ENCODE measurements around the gene CAMK1D.
A peak's percentile ranks its signal among the peaks of the same experiment; 100 is the strongest.

Gene CAMK1D

GRCh38 chr10:12510501-12510941 is 161.2 kb downstream of the CAMK1D start:
- H3K4me1 ChIP-seq (ENCODE audit: control insufficient read depth, insufficient read depth, low read length), result no peaks in the 10 kb centered on the region
- ChIA-PET CTCF (no interaction called here), POLR2A (no interaction called here)
- H3K27ac ChIP-seq (ENCODE audit: extremely low read depth, low read depth, low read length), result no peak overlapping the region
- no peaks in the 10 kb centered on the region for H3K36me3 ChIP-seq (ENCODE audit: control insufficient read depth in 2 of 2, insufficient read depth in 1 of 2, low read length in 2 of 2)
- TF ChIP-seq ZBTB17 (tag by site-specific recombination; IDR thresholded peaks at IDR 0.05) (no peak), ZNF324 (tag by site-specific recombination; IDR thresholded peaks at IDR 0.05) (no peak), ZIC2 (tag by site-specific recombination; IDR thresholded peaks at IDR 0.05) (no peak), SALL2 (tag by site-specific recombination; IDR thresholded peaks at IDR 0.05; ENCODE audit: borderline replicate concordance) (no peak), ZSCAN16 (tag by site-specific recombination; IDR thresholded peaks at IDR 0.05) (no peak), ZNF394 (tag by site-specific recombination; IDR thresholded peaks at IDR 0.05; ENCODE audit: borderline replicate concordance) (no peak), ZNF211 (tag by site-specific recombination; IDR thresholded peaks at IDR 0.05; ENCODE audit: low read depth) (no peak), ZNF544 (tag by site-specific recombination; IDR thresholded peaks at IDR 0.05) (no peak)
- H3K4me3 ChIP-seq (ENCODE audit: low read depth, low read length), result no peak overlapping the region
- H3K9me3 ChIP-seq (ENCODE audit: control insufficient read depth, insufficient read depth, low read depth, low read length), result no peaks in the 10 kb centered on the region

GRCh38 chr10:12510984-12511383 is 161.6 kb downstream of the CAMK1D start:
- no peaks in the 10 kb centered on the region for H3K9me3 ChIP-seq (ENCODE audit: control insufficient read depth, insufficient read depth, low read depth, low read length)
- ChIA-PET CTCF (interaction anchor here (0.6 kb wide), 1 partner anchor 85 kb away, joined by 3 read pairs; no protein-coding TSS in a partner anchor), POLR2A (no interaction called here)
- no peak overlapping the region for H3K4me3 ChIP-seq (ENCODE audit: low read depth, low read length)
- TF ChIP-seq ZNF600 (tag by site-specific recombination; IDR thresholded peaks at IDR 0.05) (peak; percentile 43; the same call in 1 of the 2 replicates), ZNF398 (tag by site-specific recombination; IDR thresholded peaks at IDR 0.05) (no peak)
- H3K27ac ChIP-seq (ENCODE audit: extremely low read depth, low read depth, low read length), result no peak overlapping the region
- no peaks in the 10 kb centered on the region for H3K4me1 ChIP-seq (ENCODE audit: control insufficient read depth, insufficient read depth, low read length)
- H3K36me3 ChIP-seq (ENCODE audit: control insufficient read depth in 2 of 2, insufficient read depth in 1 of 2, low read length in 2 of 2), result no peaks in the 10 kb centered on the region

- CTCF ChIA-PET, result no interaction called here
- Histone ChIP-seq H3K4me3 (ENCODE audit: low read depth, low read length) (no peak overlapping the region), H3K27ac (ENCODE audit: extremely low read depth, low read depth, low read length) (no peak overlapping the region), H3K4me1 (ENCODE audit: control insufficient read depth, insufficient read depth, low read length) (no peaks in the 10 kb centered on the region), H3K9me3 (ENCODE audit: control insufficient read depth, insufficient read depth, low read depth, low read length) (no peaks in the 10 kb centered on the region), H3K36me3 (ENCODE audit: control insufficient read depth in 2 of 2, insufficient read depth in 1 of 2, low read length in 2 of 2) (no peaks in the 10 kb centered on the region)
- POLR2A ChIA-PET, result no interaction called here
- TF ChIP-seq ZNF362 (tag by site-specific recombination; IDR thresholded peaks at IDR 0.05) (no peak), ZNF658 (tag by site-specific recombination; IDR thresholded peaks at IDR 0.05) (no peak), ZNF777 (tag by site-specific recombination; IDR thresholded peaks at IDR 0.05; ENCODE audit: borderline replicate concordance) (no peak), FEZF1 (tag by site-specific recombination; IDR thresholded peaks at IDR 0.05) (no peak), ZEB2 (tag by site-specific recombination; IDR thresholded peaks at IDR 0.05) (no peak), ZNF221 (tag by site-specific recombination; IDR thresholded peaks at IDR 0.05; ENCODE audit: borderline replicate concordance) (no peak), ZNF324 (tag by site-specific recombination; IDR thresholded peaks at IDR 0.05) (no peak), WT1 (tag by site-specific recombination; IDR thresholded peaks at IDR 0.05) (no peak), KLF9 (tag by site-specific recombination; IDR thresholded peaks at IDR 0.05; ENCODE audit: low read depth) (no peak), ZNF398 (tag by site-specific recombination; IDR thresholded peaks at IDR 0.05) (no peak), ZNF394 (tag by site-specific recombination; IDR thresholded peaks at IDR 0.05; ENCODE audit: borderline replicate concordance) (no peak), ZNF416 (tag by site-specific recombination; IDR thresholded peaks at IDR 0.05) (no peak), ZNF155 (tag by site-specific recombination; IDR thresholded peaks at IDR 0.05) (no peak)
These were observed 162.3 kb downstream of the CAMK1D start for GRCh38 chr10:12511651-12512050.

Measured in HEK293 (cell line).